Stimulated activated CD8-positive, alpha-beta memory T cell treated with anti-CD3 and anti-CD28 coated beads, Interleukin-15, amount 100 ng/mL, for 24 hours (primary cell): ENCODE measurements around the gene PHF13.

Source experiments
- DNase-seq: peaks from one replicate; pipeline ENCODE4 v3.0.0-alpha.2; 2020; ENCODE audit warnings: low read depth

The PHF13 gene

GRCh38 chr1:6666696-6667095 is 53.2 kb downstream of the PHF13 start:
- no peak for DNase-seq

- DNase-seq: no peak
These were observed 53.6 kb downstream of the PHF13 start for GRCh38 chr1:6667139-6667538.

GRCh38 chr1:6668503-6668902 is 55.0 kb downstream of the PHF13 start:
- no peak for DNase-seq

GRCh38 chr1:6672558-6672957 is 59.0 kb downstream of the PHF13 start:
- DNase-seq: no peak
